Gastrocnemius medialis (tissue), 4 donors: ENCODE data around the gene PRUNE2. TPM values are rescaled to one million over a fixed set of nuclear protein-coding genes. Genes with fewer than 3 reads are reported as not detected.

Experiments used
- ATAC-seq, 2 donors: fragments of 150-250 bp; one replicate each; pipeline ENCODE4 v1.9.1; 2016
- DNase-seq, 2 donors: peaks; one replicate each; pipeline ENCODE4 v3.0.0-alpha.2; 2019
- H3K27ac ChIP-seq, 4 donors: fragments of 200-600 bp; sonication (generic); 1 replicate in 1 of 4; 2 replicates in 3 of 4; pipeline ENCODE4 v1.5.1; 2016 to 2018; ENCODE audit warnings: mild to moderate bottlenecking in 2 of 4, moderate library complexity in 1 of 4
- H3K27me3 ChIP-seq, 3 donors: fragments of 200-600 bp; sonication (generic) in 2 of 3; 1 replicate in 1 of 3; 2 replicates in 2 of 3; pipeline versions ENCODE4 v1.5.1 to v1.6.0; 2016 to 2019; ENCODE audit warnings: mild to moderate bottlenecking in 1 of 3, moderate library complexity in 1 of 3
- H3K36me3 ChIP-seq, 2 donors: fragments of 200-600 bp; sonication (generic) in 1 of 2; one replicate each; pipeline ENCODE4 v1.5.1; 2017 to 2018
- H3K4me1 ChIP-seq, 2 donors: fragments of 200-600 bp; sonication (generic) in 1 of 2; one replicate each; pipeline ENCODE4 v1.5.1; 2016 to 2017; ENCODE audit warnings: mild to moderate bottlenecking in 2 of 2
- H3K4me3 ChIP-seq, 4 donors: fragments of 200-600 bp; sonication (generic) in 3 of 4; 1 replicate in 1 of 4; 2 replicates in 3 of 4; pipeline ENCODE4 v1.5.1; 2016 to 2019; ENCODE audit warnings: mild to moderate bottlenecking in 2 of 4
- H3K9me3 ChIP-seq, 3 donors: fragments of 200-600 bp; sonication (generic) in 2 of 3; 1 replicate in 1 of 3; 2 replicates in 2 of 3; pipeline ENCODE4 v1.5.1; 2016 to 2019
- POLR2A ChIP-seq, 2 donors: fragments of 450-650 bp; IDR thresholded peaks; one replicate each; pipeline ENCODE4 v1.6.1; 2017; ENCODE audit warnings: antibody characterized with exemption in 2 of 2, mild to moderate bottlenecking in 2 of 2, moderate library complexity in 2 of 2
- in situ Hi-C, 4 donors: fragments of 200-750 bp; cut with MboI; loops; one replicate each; pipeline versions ENCODE4 v1.15.0 to v1.8.0; 2017; ENCODE audit warnings: low sequenced_read_pairs in 4 of 4
- intact Hi-C: fragments of 100-400 bp; cut with DNase I; formaldehyde crosslinking; loops from one replicate; pipeline ENCODE4 v1.15.1; 2023; ENCODE audit warnings: low total_unique reads
- total RNA-seq, 4 donors: library from RNA; depleted of rRNA; stranded (reverse); fragments of >200 nt; gene quantifications; one replicate each; pipeline versions ENCODE4 v1.1.0 to v1.2.3, GENCODE V29; 2016
- TF ChIP-seq, protein P1 (sequence below), 5 experiments: fragments of 450-650 bp in 3 of 5; fragments of 200-600 bp in 2 of 5; sonication (generic) in 2 of 5; IDR thresholded peaks in 4 of 5; conservative IDR thresholded peaks in 1 of 5; 1 replicate in 4 of 5; 2 replicates in 1 of 5; pipeline ENCODE4 v1.5.1; 2016 to 2019; ENCODE audit warnings: antibody characterized with exemption in 5 of 5, mild to moderate bottlenecking in 3 of 5, moderate library complexity in 3 of 5

PRUNE2 gene
- total RNA-seq, 4 donors from 2014 or later, result 1.6 to 43.5 (median 11.0) TPM

DNA sequence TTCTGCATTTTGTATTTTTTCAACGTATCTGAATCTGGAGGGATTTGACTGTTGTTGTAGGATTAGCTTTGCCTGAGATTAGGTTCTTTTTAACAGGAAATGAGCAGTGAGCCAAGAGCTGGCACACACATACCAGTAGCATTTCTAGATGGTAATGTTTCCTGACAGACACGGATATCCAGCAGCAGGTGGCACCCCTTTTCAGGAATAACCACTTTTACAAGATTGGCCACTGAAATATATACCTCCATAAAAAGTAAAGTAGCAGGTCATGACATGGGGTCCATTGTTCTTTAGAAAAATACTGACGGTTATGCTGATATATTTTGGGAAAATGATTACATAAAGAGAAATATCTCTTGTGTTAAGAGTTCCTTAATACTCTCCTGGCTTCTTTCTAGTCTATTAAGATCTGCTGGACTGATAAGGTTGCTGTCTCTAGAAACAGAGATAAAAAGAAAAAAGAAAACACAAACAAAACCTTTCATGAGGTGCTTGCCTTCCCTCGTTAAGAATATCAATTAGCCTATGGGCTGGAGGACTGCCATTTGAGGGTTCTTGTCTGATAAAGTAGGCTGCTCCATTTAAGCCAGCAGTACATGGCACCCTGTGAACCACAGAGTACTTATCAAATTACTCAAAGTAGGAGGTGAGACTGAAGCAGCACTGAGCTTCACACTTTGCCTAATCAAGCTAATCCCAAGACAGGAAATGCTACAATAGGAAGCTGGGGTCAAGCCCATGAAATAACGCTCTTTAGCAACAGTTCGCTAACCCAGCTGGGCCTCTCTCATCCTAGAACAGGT is 243.2 kb downstream of the PRUNE2 start:
- DNase-seq (no peak), ATAC-seq (no peak)
- no peaks in the 10 kb centered on the region for H3K4me1 ChIP-seq
- no peak overlapping the region for H3K4me3 ChIP-seq
- H3K27me3 ChIP-seq, result no peaks in the 10 kb centered on the region
- H3K9me3 ChIP-seq, result no peaks in the 10 kb centered on the region
- in situ Hi-C loops, result loop anchor here in 1 of 4 donors (10.0 kb wide), 1 partner anchor 58 kb away; no protein-coding TSS in a partner anchor
- H3K36me3 ChIP-seq, result no peaks in the 10 kb centered on the region
- TF ChIP-seq POLR2A (IDR thresholded peaks at IDR 0.05), result no peak
- TF ChIP-seq, protein P1, sequence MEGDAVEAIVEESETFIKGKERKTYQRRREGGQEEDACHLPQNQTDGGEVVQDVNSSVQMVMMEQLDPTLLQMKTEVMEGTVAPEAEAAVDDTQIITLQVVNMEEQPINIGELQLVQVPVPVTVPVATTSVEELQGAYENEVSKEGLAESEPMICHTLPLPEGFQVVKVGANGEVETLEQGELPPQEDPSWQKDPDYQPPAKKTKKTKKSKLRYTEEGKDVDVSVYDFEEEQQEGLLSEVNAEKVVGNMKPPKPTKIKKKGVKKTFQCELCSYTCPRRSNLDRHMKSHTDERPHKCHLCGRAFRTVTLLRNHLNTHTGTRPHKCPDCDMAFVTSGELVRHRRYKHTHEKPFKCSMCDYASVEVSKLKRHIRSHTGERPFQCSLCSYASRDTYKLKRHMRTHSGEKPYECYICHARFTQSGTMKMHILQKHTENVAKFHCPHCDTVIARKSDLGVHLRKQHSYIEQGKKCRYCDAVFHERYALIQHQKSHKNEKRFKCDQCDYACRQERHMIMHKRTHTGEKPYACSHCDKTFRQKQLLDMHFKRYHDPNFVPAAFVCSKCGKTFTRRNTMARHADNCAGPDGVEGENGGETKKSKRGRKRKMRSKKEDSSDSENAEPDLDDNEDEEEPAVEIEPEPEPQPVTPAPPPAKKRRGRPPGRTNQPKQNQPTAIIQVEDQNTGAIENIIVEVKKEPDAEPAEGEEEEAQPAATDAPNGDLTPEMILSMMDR (IDR thresholded peaks at IDR 0.05 in 4 of 5, conservative IDR thresholded peaks at IDR 0.05 in 1 of 5), result no peak
- intact Hi-C loops, result no loop called here
- no peak overlapping the region for H3K27ac ChIP-seq

DNA sequence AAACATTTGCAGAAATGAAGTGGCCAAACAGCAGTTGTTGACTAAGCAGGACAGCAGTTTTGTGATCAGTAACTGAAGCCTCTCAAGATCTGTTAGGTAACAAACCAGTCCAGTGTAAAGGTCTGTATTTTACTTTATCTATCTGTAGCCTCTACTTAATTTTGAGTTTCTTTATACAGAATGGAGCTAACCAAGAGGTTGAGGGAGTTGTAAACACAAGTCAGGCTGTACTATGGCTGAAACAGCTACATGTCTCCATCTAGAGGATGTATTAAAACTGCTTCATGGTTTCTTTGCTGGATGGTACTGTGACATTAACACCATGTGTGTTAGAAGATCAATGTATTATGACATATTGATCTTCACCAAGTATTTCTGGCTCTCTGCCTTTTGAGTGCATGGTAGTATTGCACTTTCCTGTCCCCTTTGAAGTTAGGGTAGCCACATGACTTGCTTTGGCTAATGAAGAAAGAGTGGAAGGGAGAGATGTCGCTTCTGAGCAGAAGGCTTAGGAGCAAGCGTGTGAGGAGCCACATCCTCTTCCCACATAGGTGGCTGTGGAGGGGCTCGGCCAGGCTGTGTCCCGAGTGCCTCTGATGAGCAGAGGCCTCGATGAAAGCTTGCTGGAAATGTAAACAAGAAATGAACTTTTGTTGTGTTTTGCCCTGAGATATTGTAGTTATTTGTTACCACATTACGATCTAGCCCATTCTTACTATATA is 247.2 kb downstream of the PRUNE2 start:
- H3K4me3 ChIP-seq, result no peak overlapping the region
- H3K9me3 ChIP-seq, result no peaks in the 10 kb centered on the region
- no peak overlapping the region for H3K27ac ChIP-seq
- ATAC-seq (peak in 1 of 2 donors; percentile 44), DNase-seq (no peak)
- H3K27me3 ChIP-seq, result no peaks in the 10 kb centered on the region
- no peak for TF ChIP-seq POLR2A (IDR thresholded peaks at IDR 0.05)
- TF ChIP-seq, protein P1 (IDR thresholded peaks at IDR 0.05 in 4 of 5, conservative IDR thresholded peaks at IDR 0.05 in 1 of 5), result peak in 3 of 5 experiments; percentile 15 to 37 (median 19)
- H3K4me1 ChIP-seq, result peaks cover 0 to 4% of the 10 kb centered on the region in 2 donors
- intact Hi-C loops (loop anchor here (5.0 kb wide), 1 partner anchor 211 kb away; no protein-coding TSS in a partner anchor), in situ Hi-C loops (loop anchor here in 1 of 4 donors (10.0 kb wide), 1 partner anchor 204 kb away; the partner anchor contains the start of gene GCNT1)
- H3K36me3 ChIP-seq, result no peaks in the 10 kb centered on the region

DNA sequence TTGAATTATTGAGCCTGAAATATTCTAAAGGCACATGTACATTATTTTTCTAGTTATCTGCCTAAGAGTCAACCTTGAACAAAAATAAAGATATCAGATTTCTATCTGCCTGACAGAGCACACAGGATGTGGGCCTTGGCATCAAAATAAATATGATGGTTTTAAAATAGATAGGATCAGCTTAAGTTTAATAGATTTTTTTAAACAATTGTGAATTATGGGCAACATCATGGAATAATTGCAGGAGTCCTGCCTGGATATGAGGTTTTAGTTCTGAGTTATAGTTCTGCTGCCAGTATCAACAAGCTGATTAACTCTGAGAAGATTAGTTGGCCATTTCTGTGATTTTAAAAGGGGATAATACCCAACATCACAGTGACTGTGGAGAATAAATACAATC is 248.6 kb downstream of the PRUNE2 start:
- intact Hi-C loops (loop anchor here (5.0 kb wide), 1 partner anchor 210 kb away; no protein-coding TSS in a partner anchor), in situ Hi-C loops (loop anchor here in 1 of 4 donors (10.0 kb wide), 1 partner anchor 202 kb away; the partner anchor contains the start of gene GCNT1)
- Histone ChIP-seq H3K27ac (no peak overlapping the region), H3K4me1 (peaks cover 0 to 4% of the 10 kb centered on the region in 2 donors), H3K36me3 (no peaks in the 10 kb centered on the region), H3K27me3 (no peaks in the 10 kb centered on the region), H3K4me3 (no peak overlapping the region), H3K9me3 (no peaks in the 10 kb centered on the region)
- ATAC-seq (no peak), DNase-seq (no peak)
- TF ChIP-seq POLR2A (IDR thresholded peaks at IDR 0.05), result no peak

DNA sequence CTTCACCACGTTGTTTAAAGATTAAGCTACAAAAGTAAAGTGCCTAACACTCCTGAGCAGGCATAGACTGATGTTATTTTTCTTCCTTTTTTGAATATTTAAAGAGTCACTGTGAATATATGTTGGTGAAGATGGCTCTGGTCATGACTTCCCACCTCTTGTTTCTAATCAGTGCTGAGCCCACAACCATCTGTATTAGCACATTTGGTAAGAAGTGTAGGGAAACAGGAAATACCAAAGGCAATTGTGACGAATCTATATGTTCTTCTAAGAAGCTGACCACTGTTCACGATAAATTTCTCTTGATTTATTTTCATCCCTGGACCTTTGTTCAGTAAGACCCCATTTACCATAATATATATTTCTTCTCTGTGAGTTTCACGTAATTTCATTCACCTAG is 249.9 kb downstream of the PRUNE2 start:
- in situ Hi-C loops, result loop anchor here in 1 of 4 donors (10.0 kb wide), 1 partner anchor 201 kb away; the partner anchor contains the start of gene GCNT1
- Histone ChIP-seq H3K27me3 (no peaks in the 10 kb centered on the region), H3K36me3 (no peaks in the 10 kb centered on the region), H3K9me3 (no peaks in the 10 kb centered on the region), H3K4me1 (peaks cover 0 to 4% of the 10 kb centered on the region in 2 donors), H3K4me3 (no peak overlapping the region), H3K27ac (no peak overlapping the region)
- intact Hi-C loops, result loop anchor here (5.0 kb wide), 1 partner anchor 209 kb away; no protein-coding TSS in a partner anchor
- DNase-seq (no peak), ATAC-seq (no peak)
- no peak for TF ChIP-seq POLR2A (IDR thresholded peaks at IDR 0.05)
- TF ChIP-seq, protein P1 (IDR thresholded peaks at IDR 0.05 in 4 of 5, conservative IDR thresholded peaks at IDR 0.05 in 1 of 5), result no peak
